GM19239 (cell line): ENCODE measurements around the gene NPAT.
A peak's percentile ranks its signal among the peaks of the same experiment; 100 is the strongest.
"Not testable (repeated sequence)": the region's sequence is repeated elsewhere in the genome, so short reads cannot be mapped to it uniquely, and the experiment has no call there.

Experiments
- DNase-seq: peaks from one replicate; pipeline ENCODE4 v3.0.0; 2011; ENCODE audit warnings: low spot score; ENCODE audit not compliant: insufficient read length
- FAIRE-seq: peaks from 2 replicates; lab custom pipeline; 2011; peaks lifted over from hg19 to GRCh38; lab: Jason Lieb, UNC

Gene NPAT

DNA sequence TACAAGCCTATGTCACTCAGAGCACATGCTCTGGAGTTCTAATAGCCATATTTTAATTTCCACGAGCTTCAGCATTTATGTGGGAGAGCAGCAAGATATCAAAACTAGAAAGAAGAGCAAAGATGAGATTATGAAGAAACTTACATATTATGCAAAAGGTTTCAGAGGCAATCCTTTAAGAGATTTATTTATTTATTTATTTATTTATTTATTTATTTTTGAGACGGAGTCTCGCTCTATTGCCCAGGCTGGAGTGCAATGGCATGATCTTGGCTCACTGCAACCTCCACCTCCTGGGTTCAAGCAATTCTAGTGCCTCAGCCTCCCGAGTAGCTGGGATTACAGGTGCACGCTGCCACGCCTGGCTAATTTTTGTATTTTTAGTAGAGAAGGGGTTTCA is 59.6 kb downstream of the NPAT start:
- not testable (repeated sequence) for DNase-seq, FAIRE-seq

- peak; percentile 59 for DNase-seq
Observed at GRCh38 chr11:108160970-108161566, 61.4 kb downstream of the NPAT start.

DNA sequence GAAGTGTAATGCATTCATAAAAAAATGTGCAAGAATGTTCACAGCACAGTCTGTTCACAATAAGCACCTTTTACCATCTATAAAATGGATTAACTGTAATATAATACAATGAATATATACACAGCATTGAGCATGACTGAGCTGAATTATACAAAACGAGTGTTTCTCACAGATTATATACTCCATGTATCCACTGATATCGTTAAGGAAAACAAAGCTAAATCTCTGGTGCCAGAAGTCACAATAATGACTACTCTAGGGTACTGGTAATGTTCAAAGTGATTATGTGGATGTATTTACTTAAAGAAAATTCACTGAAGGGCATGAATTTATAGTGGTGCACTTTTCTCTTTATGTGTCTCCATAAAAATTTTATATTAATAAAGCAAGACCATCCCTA is 67.8 kb downstream of the NPAT start:
- no peak for DNase-seq
- no peak for FAIRE-seq

More at GRCh38 chr11:108160970-108161566, 61.4 kb downstream of the NPAT start:
- FAIRE-seq, result peak; percentile 97

GRCh38 chr11:108148556-108148955 is 73.9 kb downstream of the NPAT start:
- DNase-seq (no peak), FAIRE-seq (no peak)

GRCh38 chr11:108147150-108147549 is 75.3 kb downstream of the NPAT start:
- no peak for DNase-seq
- no peak for FAIRE-seq

- DNase-seq (no peak), FAIRE-seq (no peak)
Observed at GRCh38 chr11:108144615-108145014, 77.8 kb downstream of the NPAT start.

GRCh38 chr11:108142304-108142703 is 80.1 kb downstream of the NPAT start:
- DNase-seq, result no peak
- no peak for FAIRE-seq

DNA sequence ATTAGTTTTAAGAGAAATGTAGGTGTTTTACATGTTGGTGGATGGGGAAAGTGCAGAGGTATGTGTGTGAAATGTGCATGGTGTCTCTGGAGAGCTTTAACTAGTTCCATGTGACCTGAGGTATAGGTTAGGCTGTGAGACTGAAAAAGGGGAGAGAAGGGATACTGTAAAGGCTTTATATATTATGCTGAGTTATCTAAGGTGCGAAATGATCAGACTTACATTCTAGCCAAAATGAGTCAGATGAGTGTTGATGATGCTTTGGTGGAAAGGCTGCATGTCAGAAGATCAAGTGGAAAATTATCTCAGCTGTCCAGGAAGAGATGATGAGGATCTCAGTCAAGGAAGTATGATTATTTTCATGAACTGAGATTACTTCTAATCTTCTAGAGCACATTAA is 85.2 kb downstream of the NPAT start:
- no peak for FAIRE-seq

DNA sequence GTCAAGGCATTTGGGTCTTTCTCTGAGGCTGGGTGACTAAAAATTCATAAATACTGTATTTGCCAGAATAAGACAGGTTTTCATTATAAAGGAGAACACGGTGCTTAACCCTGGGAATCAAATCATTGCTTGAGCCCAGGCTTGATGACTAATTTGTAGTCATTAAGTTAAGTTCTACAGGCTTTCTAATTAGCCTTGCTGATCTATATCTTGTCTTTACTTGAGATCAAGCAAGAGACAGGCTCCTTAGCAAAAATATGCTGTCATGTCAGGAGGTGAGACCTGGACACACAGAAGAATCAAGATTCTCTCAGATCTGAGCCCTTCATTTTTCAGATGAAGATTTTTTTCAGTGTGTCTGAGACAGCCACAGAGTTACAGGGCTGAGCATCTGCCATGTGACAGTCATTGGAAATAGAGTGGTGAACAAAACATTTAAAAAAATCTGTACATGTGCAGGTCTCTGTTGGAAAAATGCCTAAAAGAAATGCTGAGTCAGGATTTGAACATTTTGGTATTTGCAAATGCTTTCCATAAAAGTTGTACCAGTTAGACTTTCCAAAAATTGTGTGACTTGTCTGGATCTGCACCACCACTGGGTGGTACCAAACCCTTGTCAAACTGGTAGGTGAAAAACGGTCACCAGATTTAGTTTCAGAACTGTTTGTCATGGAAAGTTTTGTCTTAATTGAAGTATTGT is 86.4 kb downstream of the NPAT start:
- FAIRE-seq, result peak; percentile 80
- DNase-seq, result no peak

More for the DNA sequence above, 85.2 kb downstream of the NPAT start:
- DNase-seq, result no peak

GRCh38 chr11:108132993-108133538 is 89.4 kb downstream of the NPAT start:
- not testable (repeated sequence) for FAIRE-seq, DNase-seq

- FAIRE-seq, result no peak
- DNase-seq, result no peak
Observed at GRCh38 chr11:108131993-108132392, 90.4 kb downstream of the NPAT start.

- no peak for FAIRE-seq
- DNase-seq, result no peak
Observed at GRCh38 chr11:108128772-108129171, 93.7 kb downstream of the NPAT start.

- no peak for DNase-seq
- FAIRE-seq, result no peak
Observed at GRCh38 chr11:108125096-108125495, 97.3 kb downstream of the NPAT start.

DNA sequence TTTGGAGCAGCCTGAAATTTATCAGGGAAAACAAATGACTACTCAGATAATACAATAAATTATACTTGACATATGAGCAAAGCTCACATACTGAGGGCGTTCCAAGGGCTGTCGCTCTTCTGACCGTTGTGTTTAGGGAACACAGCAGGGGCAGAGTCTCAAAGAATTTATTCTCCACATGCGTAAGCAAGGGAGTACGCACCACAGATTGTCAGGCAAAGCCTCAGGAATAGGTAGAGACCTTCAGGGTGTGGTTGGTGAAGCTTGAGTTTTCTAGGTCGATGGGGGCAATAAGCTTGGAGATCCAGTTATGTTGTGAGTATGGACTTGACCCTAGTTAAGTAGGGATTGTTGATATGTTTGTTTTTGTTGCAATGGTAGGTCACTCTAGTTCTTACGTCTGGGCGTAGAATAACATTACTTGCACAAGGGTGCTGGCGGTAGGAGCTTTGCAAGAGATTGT is 100.2 kb downstream of the NPAT start:
- FAIRE-seq (peak; percentile 49), DNase-seq (no peak)

- DNase-seq, result peak; percentile 84
- peak; percentile 89 for FAIRE-seq
Observed at GRCh38 chr11:108121274-108122155, 100.9 kb downstream of the NPAT start, which contains the start of gene ACAT1. Gene ACAT1, plus strand, starts transcription at chr11:108121567. Its CDS starts 40 bp downstream, at chr11:108121607.

DNA sequence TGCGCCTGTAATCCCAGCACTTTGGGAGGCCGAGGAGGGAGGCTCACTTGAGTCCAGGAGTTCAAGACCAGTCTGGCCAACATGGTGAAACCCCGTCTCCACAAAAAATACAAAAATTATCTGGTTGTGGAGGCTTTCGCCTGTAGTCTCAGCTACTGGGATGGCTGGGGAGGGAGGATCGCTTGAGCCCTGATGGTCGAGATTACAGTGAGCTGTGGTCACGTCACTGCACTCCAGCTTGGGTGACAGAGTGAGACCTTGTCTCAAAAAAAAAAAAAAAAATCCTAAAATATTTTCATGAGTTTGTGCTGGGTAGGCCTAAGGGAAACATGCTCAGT is 101.5 kb downstream of the NPAT start:
- not testable (repeated sequence) for DNase-seq, FAIRE-seq

- no peak for DNase-seq
- no peak for FAIRE-seq
Observed at GRCh38 chr11:108117746-108118371, 104.6 kb downstream of the NPAT start.

DNA sequence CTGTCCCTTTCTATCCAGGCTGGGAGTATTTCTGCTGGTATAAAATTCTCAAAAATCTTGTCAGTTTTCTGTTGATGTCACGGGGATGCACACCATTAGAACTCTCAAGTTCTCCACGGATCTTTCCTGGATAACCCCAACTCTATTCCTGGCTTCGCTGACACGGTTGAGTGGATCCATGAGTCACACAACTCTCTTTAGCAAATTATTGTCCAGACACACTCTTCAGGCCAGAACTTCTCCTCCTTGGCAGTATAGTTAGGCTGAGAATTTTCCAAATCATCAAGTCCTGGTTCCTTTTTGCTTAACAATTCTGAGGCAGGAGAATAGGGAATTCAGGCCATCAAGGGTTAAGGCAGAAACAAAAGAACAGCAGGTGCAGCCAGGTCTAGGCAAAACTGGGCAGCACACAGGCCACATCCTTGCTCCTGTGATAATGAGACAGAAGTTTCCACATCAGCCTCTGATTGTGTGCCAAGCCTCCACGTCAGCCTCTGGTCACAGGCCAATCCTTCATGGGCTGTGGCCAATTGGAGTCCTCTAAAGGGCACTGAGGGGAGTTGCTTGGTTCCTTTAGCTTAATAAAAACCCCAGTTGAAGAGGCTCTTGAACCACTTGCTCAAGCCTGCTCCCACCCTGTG is 106.8 kb downstream of the NPAT start:
- FAIRE-seq (no peak), DNase-seq (no peak)

DNA sequence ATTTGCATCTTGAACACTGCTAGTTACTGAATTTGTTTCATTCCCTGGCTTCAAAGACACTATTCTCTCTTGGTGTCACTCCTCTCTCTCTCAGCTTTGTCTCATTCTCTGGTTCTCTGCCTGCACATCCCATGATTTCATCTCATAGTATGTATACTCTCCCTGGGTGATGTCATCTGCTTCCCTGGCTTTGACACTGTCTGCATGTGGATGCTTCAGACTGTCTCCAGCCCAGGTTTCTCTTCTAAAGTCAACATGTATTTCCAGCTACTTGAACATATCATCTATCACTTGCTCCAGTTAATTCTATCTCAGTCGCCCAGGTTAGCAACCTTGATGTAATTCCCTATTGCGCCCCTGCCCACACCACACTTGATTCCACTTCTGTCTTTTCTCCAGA is 110.4 kb downstream of the NPAT start:
- DNase-seq, result no peak
- no peak for FAIRE-seq

- DNase-seq, result no peak
- peak; percentile 11 for FAIRE-seq
Observed at GRCh38 chr11:108111126-108111525, 111.3 kb downstream of the NPAT start.
